Measurements from ENCODE around the gene SYNE3. TPM values are rescaled to one million over a fixed set of nuclear protein-coding genes. Genes with fewer than 3 reads are reported as not detected.

Gene SYNE3
- total and polyA plus RNA-seq, 2 donors (not counting 1 experiment from before 2014, with no cell fraction given), result 4.9 to 24.1 TPM

- no peak for DNase-seq (ENCODE audit: low read depth in 2 of 2)
- no peak overlapping the region for H3K9ac ChIP-seq (ENCODE audit: insufficient read depth, low read length)
- H3K9me3 ChIP-seq (ENCODE audit: control insufficient read depth, insufficient read depth, low read depth, low read length), result no peaks in the 10 kb centered on the region
Observed at GRCh38 chr14:95468448-95469133, 47.9 kb downstream of the SYNE3 start.

GRCh38 chr14:95467657-95468056, 48.8 kb downstream of the SYNE3 start:
- Histone ChIP-seq H3K36me3 (ENCODE audit: control insufficient read depth, insufficient read depth, low read length) (peaks cover 17% of the 10 kb centered on the region), H2AFZ (ENCODE audit: low read length) (no peak overlapping the region), H3K9ac (ENCODE audit: insufficient read depth, low read length) (no peak overlapping the region), H3K79me2 (ENCODE audit: control insufficient read depth, insufficient read depth, low read length) (no peaks in the 10 kb centered on the region), H3K9me3 (ENCODE audit: control insufficient read depth, insufficient read depth, low read depth, low read length) (no peaks in the 10 kb centered on the region), H4K20me1 (ENCODE audit: control insufficient read depth, extremely low read depth, insufficient read depth, low read length) (no peaks in the 10 kb centered on the region), H3K4me3 (replicated peaks in 1 of 4; ENCODE audit: control extremely low read depth in 1 of 4, insufficient read depth in 1 of 4, low read depth in 3 of 4, low read length in 4 of 4) (no peak overlapping the region), H3K4me1 (ENCODE audit: control insufficient read depth, extremely low read depth, insufficient read depth, low read length) (peaks cover 2% of the 10 kb centered on the region), H3K4me2 (ENCODE audit: extremely low read depth, insufficient read depth, low read length) (no peak overlapping the region), H3K27me3 (ENCODE audit: control insufficient read depth, insufficient read depth, low read length) (no peaks in the 10 kb centered on the region), H3K27ac (ENCODE audit: insufficient read depth, low read length) (no peak overlapping the region)
- no peak for DNase-seq (ENCODE audit: low read depth in 2 of 2)
- TF ChIP-seq EZH2 (IDR thresholded peaks at IDR 0.05; ENCODE audit: low read length, missing control alignments), result no peak
- no peak for TF ChIP-seq CTCF (conservative IDR thresholded peaks at IDR 0.05 in 1 of 2, IDR thresholded peaks at IDR 0.05 in 1 of 2; ENCODE audit: low read depth in 1 of 2, low read length in 2 of 2)

More at GRCh38 chr14:95468448-95469133, 47.9 kb downstream of the SYNE3 start:
- H3K36me3 ChIP-seq (ENCODE audit: control insufficient read depth, insufficient read depth, low read length), result peaks cover 20% of the 10 kb centered on the region
- H3K4me3 ChIP-seq (replicated peaks in 1 of 4; ENCODE audit: control extremely low read depth in 1 of 4, insufficient read depth in 1 of 4, low read depth in 3 of 4, low read length in 4 of 4), result no peak overlapping the region
- H3K27me3 ChIP-seq (ENCODE audit: control insufficient read depth, insufficient read depth, low read length), result no peaks in the 10 kb centered on the region
- H3K79me2 ChIP-seq (ENCODE audit: control insufficient read depth, insufficient read depth, low read length), result no peaks in the 10 kb centered on the region
- no peak overlapping the region for H3K27ac ChIP-seq (ENCODE audit: insufficient read depth, low read length)
- H2AFZ ChIP-seq (ENCODE audit: low read length), result no peak overlapping the region
- TF ChIP-seq EZH2 (IDR thresholded peaks at IDR 0.05; ENCODE audit: low read length, missing control alignments) (no peak), CTCF (conservative IDR thresholded peaks at IDR 0.05 in 1 of 2, IDR thresholded peaks at IDR 0.05 in 1 of 2; ENCODE audit: low read depth in 1 of 2, low read length in 2 of 2) (no peak)
- H4K20me1 ChIP-seq (ENCODE audit: control insufficient read depth, extremely low read depth, insufficient read depth, low read length), result no peaks in the 10 kb centered on the region
- no peak overlapping the region for H3K4me2 ChIP-seq (ENCODE audit: extremely low read depth, insufficient read depth, low read length)
- H3K4me1 ChIP-seq (ENCODE audit: control insufficient read depth, extremely low read depth, insufficient read depth, low read length), result peaks cover 2% of the 10 kb centered on the region

GRCh38 chr14:95467232-95467631, 49.2 kb downstream of the SYNE3 start:
- Histone ChIP-seq H4K20me1 (ENCODE audit: control insufficient read depth, extremely low read depth, insufficient read depth, low read length) (no peaks in the 10 kb centered on the region), H3K9me3 (ENCODE audit: control insufficient read depth, insufficient read depth, low read depth, low read length) (no peaks in the 10 kb centered on the region), H3K27me3 (ENCODE audit: control insufficient read depth, insufficient read depth, low read length) (no peaks in the 10 kb centered on the region), H3K4me1 (ENCODE audit: control insufficient read depth, extremely low read depth, insufficient read depth, low read length) (peaks cover 2% of the 10 kb centered on the region), H3K79me2 (ENCODE audit: control insufficient read depth, insufficient read depth, low read length) (no peaks in the 10 kb centered on the region), H2AFZ (ENCODE audit: low read length) (no peak overlapping the region), H3K4me2 (ENCODE audit: extremely low read depth, insufficient read depth, low read length) (no peak overlapping the region), H3K27ac (ENCODE audit: insufficient read depth, low read length) (no peak overlapping the region), H3K36me3 (ENCODE audit: control insufficient read depth, insufficient read depth, low read length) (peaks cover 17% of the 10 kb centered on the region), H3K4me3 (replicated peaks in 1 of 4; ENCODE audit: control extremely low read depth in 1 of 4, insufficient read depth in 1 of 4, low read depth in 3 of 4, low read length in 4 of 4) (no peak overlapping the region), H3K9ac (ENCODE audit: insufficient read depth, low read length) (no peak overlapping the region)
- no peak for DNase-seq (ENCODE audit: low read depth in 2 of 2)
- TF ChIP-seq CTCF (conservative IDR thresholded peaks at IDR 0.05 in 1 of 2, IDR thresholded peaks at IDR 0.05 in 1 of 2; ENCODE audit: low read depth in 1 of 2, low read length in 2 of 2) (no peak), EZH2 (IDR thresholded peaks at IDR 0.05; ENCODE audit: low read length, missing control alignments) (no peak)

Other genes starting within 250 kb of the SYNE3 start
- gene CLMN, start 196.7 kb downstream of the SYNE3 start, total RNA-seq, result 0.83 and 1.0 TPM in 2 replicates
- 0.26 and 2.7 TPM in 2 replicates for gene CLMN, start 196.7 kb downstream of the SYNE3 start, polyA plus RNA-seq
- gene GLRX5, start 18.4 kb upstream of the SYNE3 start, total RNA-seq, result 28.4 and 28.5 TPM in 2 replicates
- gene GLRX5, start 18.4 kb upstream of the SYNE3 start, polyA plus RNA-seq, result 47.6 and 53.5 TPM in 2 replicates
- gene TCL1B, start 169.8 kb upstream of the SYNE3 start, total RNA-seq, result not detected in 2 replicates
- gene TCL1B, start 169.8 kb upstream of the SYNE3 start, polyA plus RNA-seq, result not detected in 2 replicates
- gene TCL1A, start 197.5 kb upstream of the SYNE3 start, total RNA-seq, result not detected in 2 replicates
- not detected in 2 replicates for gene TCL1A, start 197.5 kb upstream of the SYNE3 start, polyA plus RNA-seq